ENCODE data around the gene HECTD4. TPM values are rescaled to one million over a fixed set of nuclear protein-coding genes. Genes with fewer than 3 reads are reported as not detected.

Gene HECTD4
- total and polyA plus RNA-seq, 4 experiments from 2014 or later: 0.75 to 61.3 (median 29.3) TPM

DNA sequence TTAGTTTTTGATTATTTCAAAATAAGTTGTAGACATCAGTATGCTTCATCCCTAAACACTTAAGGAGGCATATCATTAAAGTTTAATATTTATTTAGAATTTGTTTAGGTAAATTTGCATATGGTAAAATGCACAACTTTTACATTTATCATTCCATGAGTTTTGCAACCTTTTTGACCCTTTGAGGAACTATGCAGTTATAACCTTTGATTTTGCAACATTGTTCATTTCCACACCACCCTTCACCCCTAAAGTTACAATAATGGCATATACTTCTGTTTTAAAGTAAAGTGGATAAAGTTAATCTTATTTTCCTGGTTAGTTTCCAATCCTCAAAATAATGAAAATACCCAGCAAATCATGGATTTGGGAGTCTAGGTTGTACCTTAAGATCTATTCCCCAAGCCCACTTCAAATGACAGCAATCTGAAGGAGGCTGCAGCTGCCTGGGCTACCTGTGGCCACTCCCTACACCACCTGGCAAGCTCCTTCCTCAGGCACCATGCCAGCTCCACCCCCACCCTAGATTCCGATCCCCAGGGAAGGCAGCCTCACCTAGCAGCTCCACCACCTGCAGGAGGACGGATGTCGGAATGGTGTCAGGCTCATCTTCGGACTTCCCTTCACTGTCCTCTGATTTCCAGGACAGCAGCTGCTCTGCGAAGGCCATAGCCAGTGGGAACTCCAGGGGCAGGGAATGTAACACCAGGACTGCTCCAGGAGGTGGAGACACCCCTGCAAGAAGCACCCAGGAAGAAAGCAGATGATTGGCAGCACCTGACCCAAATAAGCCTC is 191.8 kb downstream of the HECTD4 start:
- Mint-ChIP-seq H3K4me1 (no peaks in the 10 kb centered on the region), H3K27ac (peak overlapping the region in 1 of 7 donors; percentile 62), H3K4me3 (no peak overlapping the region), H3K36me3 (peaks cover 51 to 66% of the 10 kb centered on the region in 2 donors), H3K9me3 (no peaks in the 10 kb centered on the region), H3K27me3 (no peaks in the 10 kb centered on the region)
- no peaks in the 10 kb centered on the region for H3K4me1 ChIP-seq (ENCODE audit: insufficient read depth, low read length)
- no peak overlapping the region for H3K4me3 ChIP-seq (ENCODE audit: low read length in 2 of 2)
- ChIA-PET CTCF (ENCODE audit: partially characterized antibody) (no interaction called here), POLR2A (ENCODE audit: partially characterized antibody) (no interaction called here)
- DNase-seq: no peak
- no peaks in the 10 kb centered on the region for H3K27me3 ChIP-seq (ENCODE audit: insufficient read depth, low read length)
- intact Hi-C loops (cut with micrococcal nuclease): no loop called here
- no peaks in the 10 kb centered on the region for H3K9me3 ChIP-seq (ENCODE audit: control insufficient read depth in 1 of 2, low read length in 2 of 2)
- peaks cover 44% of the 10 kb centered on the region for H3K36me3 ChIP-seq (ENCODE audit: insufficient read depth, low read length)
- no peak overlapping the region for H3K27ac ChIP-seq (ENCODE audit: low read depth, low read length)

- intact Hi-C loops (cut with micrococcal nuclease): no loop called here
- no peaks in the 10 kb centered on the region for H3K27me3 Mint-ChIP-seq
- no peaks in the 10 kb centered on the region for H3K27me3 ChIP-seq (ENCODE audit: insufficient read depth, low read length)
- no peak for DNase-seq
- ChIA-PET CTCF (ENCODE audit: partially characterized antibody) (interaction anchor here (0.6 kb wide), 1 partner anchor 129 kb away, joined by 3 read pairs; no protein-coding TSS in a partner anchor), POLR2A (ENCODE audit: partially characterized antibody) (no interaction called here)
- H3K4me1 Mint-ChIP-seq: no peaks in the 10 kb centered on the region
- no peaks in the 10 kb centered on the region for H3K9me3 ChIP-seq (ENCODE audit: control insufficient read depth in 1 of 2, low read length in 2 of 2)
- peaks cover 46 to 54% of the 10 kb centered on the region in 2 donors for H3K36me3 Mint-ChIP-seq
- H3K9me3 Mint-ChIP-seq: no peaks in the 10 kb centered on the region
- no peak overlapping the region for H3K4me3 Mint-ChIP-seq
- H3K27ac ChIP-seq (ENCODE audit: low read depth, low read length): no peak overlapping the region
- H3K4me1 ChIP-seq (ENCODE audit: insufficient read depth, low read length): no peaks in the 10 kb centered on the region
- H3K27ac Mint-ChIP-seq: no peak overlapping the region
- H3K4me3 ChIP-seq (ENCODE audit: low read length in 2 of 2): no peak overlapping the region
- peaks cover 45% of the 10 kb centered on the region for H3K36me3 ChIP-seq (ENCODE audit: insufficient read depth, low read length)
Measured at GRCh38 chr12:112188130-112188830, 194.0 kb downstream of the HECTD4 start.

- Mint-ChIP-seq H3K4me3 (no peak overlapping the region), H3K36me3 (peaks cover 27 to 34% of the 10 kb centered on the region in 2 donors), H3K27me3 (no peaks in the 10 kb centered on the region), H3K27ac (peak overlapping the region in 2 of 7 donors; percentile 13 to 48), H3K9me3 (no peaks in the 10 kb centered on the region), H3K4me1 (no peaks in the 10 kb centered on the region)
- peaks cover 18% of the 10 kb centered on the region for H3K36me3 ChIP-seq (ENCODE audit: insufficient read depth, low read length)
- no peak overlapping the region for H3K27ac ChIP-seq (ENCODE audit: low read depth, low read length)
- no peaks in the 10 kb centered on the region for H3K4me1 ChIP-seq (ENCODE audit: insufficient read depth, low read length)
- H3K4me3 ChIP-seq (ENCODE audit: low read length in 2 of 2): no peak overlapping the region
- no peaks in the 10 kb centered on the region for H3K9me3 ChIP-seq (ENCODE audit: control insufficient read depth in 1 of 2, low read length in 2 of 2)
- intact Hi-C loops (cut with micrococcal nuclease): no loop called here
- H3K27me3 ChIP-seq (ENCODE audit: insufficient read depth, low read length): no peaks in the 10 kb centered on the region
- ChIA-PET POLR2A (ENCODE audit: partially characterized antibody) (no interaction called here), CTCF (ENCODE audit: partially characterized antibody) (interaction anchor here (0.8 to 2.4 kb wide), 3 partner anchors 13 to 202 kb away, joined by 3 to 11 read pairs (median 3); partner anchors contain the start of gene TRAFD1)
- DNase-seq: no peak
Measured at GRCh38 chr12:112185093-112185923, 196.9 kb downstream of the HECTD4 start.

DNA sequence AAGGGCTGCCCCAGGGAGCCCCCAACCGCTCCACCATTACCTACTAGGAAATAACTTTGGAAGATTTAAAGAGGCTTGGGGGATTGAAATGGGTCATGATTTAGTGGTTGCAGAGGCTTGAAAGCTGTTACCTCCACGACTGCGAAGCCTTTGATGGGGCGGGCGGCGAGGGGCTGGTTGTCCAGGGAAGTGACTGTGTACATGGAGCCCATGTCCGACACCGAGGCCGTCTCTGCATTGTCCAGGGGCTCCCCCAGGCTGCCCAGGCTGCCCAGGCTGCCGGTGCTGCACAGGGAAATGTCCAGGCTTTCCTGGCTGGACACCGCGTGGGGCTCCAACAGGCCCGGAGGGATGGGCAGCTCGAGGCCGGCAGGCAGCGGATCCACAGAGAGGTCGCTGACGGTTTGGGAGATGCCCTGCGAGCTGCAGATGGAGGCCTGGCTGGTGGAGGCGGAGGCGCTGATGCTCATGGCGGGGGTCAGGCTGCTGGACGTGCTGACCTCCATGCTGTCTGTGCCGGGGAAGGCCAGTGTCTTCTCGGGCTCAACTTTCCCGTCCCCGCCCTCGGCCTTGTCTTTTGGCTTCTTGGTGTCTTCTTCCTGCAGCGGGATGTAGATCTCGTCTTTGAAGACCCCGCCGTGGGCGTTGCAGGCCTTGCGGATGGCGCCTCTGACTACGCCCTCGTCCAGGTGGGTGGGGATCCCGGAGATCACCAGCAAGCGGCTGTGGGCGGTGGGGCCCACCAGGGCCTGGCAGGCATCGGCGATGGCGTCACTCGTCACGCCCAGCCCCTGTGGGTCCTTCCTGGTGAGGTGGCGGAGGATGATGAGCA is 198.0 kb downstream of the HECTD4 start:
- Mint-ChIP-seq H3K9me3 (no peaks in the 10 kb centered on the region), H3K27me3 (no peaks in the 10 kb centered on the region), H3K27ac (no peak overlapping the region), H3K36me3 (peaks cover 24 to 35% of the 10 kb centered on the region in 2 donors), H3K4me3 (no peak overlapping the region), H3K4me1 (no peaks in the 10 kb centered on the region)
- no peak for DNase-seq
- no peak overlapping the region for H3K4me3 ChIP-seq (ENCODE audit: low read length in 2 of 2)
- intact Hi-C loops (cut with micrococcal nuclease): no loop called here
- ChIA-PET POLR2A (ENCODE audit: partially characterized antibody) (no interaction called here), CTCF (ENCODE audit: partially characterized antibody) (no interaction called here)
- H3K4me1 ChIP-seq (ENCODE audit: insufficient read depth, low read length): no peaks in the 10 kb centered on the region
- no peaks in the 10 kb centered on the region for H3K9me3 ChIP-seq (ENCODE audit: control insufficient read depth in 1 of 2, low read length in 2 of 2)
- H3K27me3 ChIP-seq (ENCODE audit: insufficient read depth, low read length): no peaks in the 10 kb centered on the region
- H3K36me3 ChIP-seq (ENCODE audit: insufficient read depth, low read length): peaks cover 22% of the 10 kb centered on the region
- no peak overlapping the region for H3K27ac ChIP-seq (ENCODE audit: low read depth, low read length)

GRCh38 chr12:112183141-112184021 is 198.8 kb downstream of the HECTD4 start:
- no peak overlapping the region for H3K4me3 ChIP-seq (ENCODE audit: low read length in 2 of 2)
- peak overlapping the region in 4 of 7 donors; percentile 27 to 69 (median 46) for H3K27ac Mint-ChIP-seq
- no peak overlapping the region for H3K4me3 Mint-ChIP-seq
- H3K27me3 Mint-ChIP-seq: no peaks in the 10 kb centered on the region
- CTCF ChIA-PET (ENCODE audit: partially characterized antibody): no interaction called here
- no peaks in the 10 kb centered on the region for H3K27me3 ChIP-seq (ENCODE audit: insufficient read depth, low read length)
- no peaks in the 10 kb centered on the region for H3K4me1 Mint-ChIP-seq
- peaks cover 28% of the 10 kb centered on the region for H3K36me3 ChIP-seq (ENCODE audit: insufficient read depth, low read length)
- H3K4me1 ChIP-seq (ENCODE audit: insufficient read depth, low read length): no peaks in the 10 kb centered on the region
- no peak overlapping the region for H3K27ac ChIP-seq (ENCODE audit: low read depth, low read length)
- no peaks in the 10 kb centered on the region for H3K9me3 ChIP-seq (ENCODE audit: control insufficient read depth in 1 of 2, low read length in 2 of 2)
- peaks cover 24 to 34% of the 10 kb centered on the region in 2 donors for H3K36me3 Mint-ChIP-seq
- no peaks in the 10 kb centered on the region for H3K9me3 Mint-ChIP-seq
- no peak for DNase-seq
- intact Hi-C loops (cut with micrococcal nuclease): no loop called here
- POLR2A ChIA-PET (ENCODE audit: partially characterized antibody): no interaction called here

DNA sequence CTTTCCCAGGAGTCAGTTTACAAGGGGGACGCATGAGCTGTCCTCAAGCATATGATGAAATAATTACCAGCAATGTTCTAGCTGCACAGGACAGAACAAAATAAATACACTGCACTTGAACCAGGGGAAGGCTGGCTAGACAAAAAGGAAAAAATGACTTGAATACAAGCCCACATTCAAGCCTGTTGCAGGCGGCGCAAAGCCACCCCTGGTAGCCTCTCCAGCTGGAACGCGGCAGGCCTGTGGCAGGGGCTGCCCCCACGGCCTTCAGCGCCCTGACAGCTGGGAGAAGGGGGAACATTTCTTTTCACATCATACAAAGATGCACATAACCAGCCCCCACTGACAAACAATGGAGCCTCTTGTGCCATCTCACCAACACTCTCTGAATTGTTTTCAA is 199.7 kb downstream of the HECTD4 start:
- peak overlapping the region in 2 of 7 donors; percentile 50 to 61 for H3K27ac Mint-ChIP-seq
- DNase-seq: no peak
- no peaks in the 10 kb centered on the region for H3K4me1 Mint-ChIP-seq
- H3K9me3 Mint-ChIP-seq: no peaks in the 10 kb centered on the region
- no peaks in the 10 kb centered on the region for H3K27me3 ChIP-seq (ENCODE audit: insufficient read depth, low read length)
- POLR2A ChIA-PET (ENCODE audit: partially characterized antibody): no interaction called here
- H3K4me3 Mint-ChIP-seq: no peak overlapping the region
- CTCF ChIA-PET (ENCODE audit: partially characterized antibody): no interaction called here
- intact Hi-C loops (cut with micrococcal nuclease): no loop called here
- peaks cover 34% of the 10 kb centered on the region for H3K36me3 ChIP-seq (ENCODE audit: insufficient read depth, low read length)
- H3K27ac ChIP-seq (ENCODE audit: low read depth, low read length): no peak overlapping the region
- H3K27me3 Mint-ChIP-seq: no peaks in the 10 kb centered on the region
- no peaks in the 10 kb centered on the region for H3K9me3 ChIP-seq (ENCODE audit: control insufficient read depth in 1 of 2, low read length in 2 of 2)
- H3K4me1 ChIP-seq (ENCODE audit: insufficient read depth, low read length): no peaks in the 10 kb centered on the region
- no peak overlapping the region for H3K4me3 ChIP-seq (ENCODE audit: low read length in 2 of 2)
- peaks cover 24 to 40% of the 10 kb centered on the region in 2 donors for H3K36me3 Mint-ChIP-seq

Measured in CD4-positive, alpha-beta memory T cell (primary cell).